GM21737 (cell line): ENCODE measurements around the gene HS6ST1.

Experiments used
- ATAC-seq: cut with Tn5 transposase; IDR thresholded peaks from one replicate; pipeline ENCODE4 v1.9.1; 2021; ENCODE audit warnings: mild to moderate bottlenecking, moderate library complexity; ENCODE audit not compliant: unreplicated experiment

Gene HS6ST1

DNA sequence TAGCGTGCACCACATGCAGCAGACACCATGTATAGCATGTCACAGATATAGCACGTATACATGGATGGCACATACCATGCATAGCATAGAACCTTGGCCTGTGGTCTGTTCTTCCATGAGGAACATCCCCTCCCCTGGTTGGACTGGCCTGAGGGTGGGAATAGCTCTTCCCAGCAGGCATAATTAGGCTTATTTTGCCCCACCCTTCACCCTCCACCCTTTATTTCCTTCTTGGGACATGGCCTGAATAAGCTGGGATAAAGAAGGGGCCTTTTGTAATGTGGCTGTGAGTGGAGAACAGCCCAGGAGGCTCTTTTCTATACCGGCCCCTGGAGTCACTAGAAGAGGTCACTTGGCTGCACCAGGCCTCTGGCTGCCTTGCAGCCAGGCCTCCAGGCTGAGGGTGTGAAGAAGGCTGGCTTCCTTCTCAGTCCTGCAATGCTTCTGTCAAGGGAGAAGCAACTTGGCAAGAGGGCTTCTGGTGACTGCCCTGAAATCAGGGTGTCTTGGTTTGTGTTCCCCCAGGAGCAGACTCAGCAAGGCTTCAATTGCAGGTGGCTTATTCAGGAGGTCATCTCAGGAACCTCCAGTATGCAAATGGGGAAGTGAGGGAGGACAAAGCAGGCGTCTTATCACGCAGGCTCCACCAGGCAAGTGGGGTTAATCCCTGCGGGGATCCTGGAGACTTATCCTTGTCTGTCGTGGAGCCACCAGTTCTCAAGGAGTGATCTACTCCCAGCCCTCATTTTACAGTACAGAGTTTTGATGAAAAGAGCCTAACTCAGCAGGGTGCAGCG lies 68.2 kb downstream of the HS6ST1 start:
- ATAC-seq = no peak

DNA sequence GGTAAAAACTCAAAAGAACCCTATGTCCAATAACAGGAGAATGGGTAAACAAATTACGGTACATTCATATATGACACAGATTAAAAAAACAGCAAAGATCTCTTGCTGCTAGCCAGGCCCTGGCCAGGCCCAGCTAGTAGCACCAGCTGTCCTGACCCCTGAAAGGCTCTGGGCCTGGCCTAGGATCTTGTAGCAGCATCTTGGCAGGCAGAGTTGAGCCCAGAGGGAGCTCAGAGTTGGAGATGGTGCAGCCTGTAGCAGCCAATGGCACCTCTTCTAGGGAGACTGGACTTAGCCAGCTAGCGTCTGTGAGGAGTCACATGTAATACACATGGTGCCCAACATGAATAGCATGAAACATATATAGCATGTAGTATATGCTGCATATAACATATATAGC lies 69.1 kb downstream of the HS6ST1 start:
- ATAC-seq = no peak

DNA sequence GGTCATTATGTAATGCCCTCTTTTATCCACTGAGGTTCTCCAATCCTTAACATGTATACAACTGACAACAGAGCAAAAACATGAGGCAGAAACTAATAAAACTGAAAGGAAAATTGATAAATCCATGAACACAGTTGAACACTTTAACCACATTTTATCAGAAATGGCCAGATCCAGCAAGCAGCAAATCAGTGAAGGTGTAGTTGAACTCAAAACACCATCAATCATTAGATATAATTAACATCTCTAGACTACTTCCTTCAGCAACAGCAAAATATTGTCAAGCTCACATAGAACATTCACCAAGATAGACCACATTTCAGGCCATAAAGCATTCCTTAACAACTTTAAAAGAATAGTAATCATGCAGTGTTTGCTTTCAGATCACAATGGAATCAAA lies 72.9 kb downstream of the HS6ST1 start:
- ATAC-seq = no peak

- no peak for ATAC-seq
These were observed 76.8 kb downstream of the HS6ST1 start for GRCh38 chr2:128241896-128242295.

DNA sequence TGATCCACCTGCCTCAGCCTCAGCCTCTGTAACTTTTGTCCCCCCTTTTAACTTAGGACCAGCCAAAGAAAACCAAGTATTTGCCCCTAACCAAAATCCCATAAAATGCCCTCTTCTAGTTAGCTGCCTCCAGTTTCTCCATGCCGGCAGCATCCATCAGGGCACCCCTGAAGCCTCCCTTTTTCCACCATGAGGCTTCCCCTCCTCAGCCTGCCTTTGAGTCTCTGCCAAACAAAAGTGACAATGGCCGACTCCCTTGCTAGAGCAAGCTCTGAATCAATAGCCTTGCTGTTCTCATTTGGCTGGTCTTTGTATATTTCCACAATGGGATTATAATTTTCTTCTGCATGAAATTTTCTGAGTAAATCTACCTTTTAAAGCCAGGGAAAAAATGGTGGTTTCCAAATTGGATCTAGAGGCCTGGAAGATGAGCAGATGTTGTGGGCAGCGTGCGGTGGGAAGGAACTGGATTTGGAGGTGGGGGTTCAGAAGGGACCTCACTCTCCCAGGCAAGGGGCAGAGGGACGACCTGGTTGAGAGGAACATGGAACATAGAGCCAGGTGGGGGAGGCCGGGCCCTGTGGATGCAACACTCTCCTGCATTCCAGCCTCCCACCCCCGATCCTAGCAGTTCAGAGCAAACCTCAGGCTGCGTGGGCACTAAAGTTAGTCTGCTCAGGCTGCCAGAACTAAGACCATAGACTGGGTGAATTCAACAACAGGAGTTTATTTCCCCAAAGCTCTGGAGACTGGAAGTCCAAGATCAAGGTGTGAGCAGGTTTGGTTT lies 80.6 kb downstream of the HS6ST1 start:
- no peak for ATAC-seq

DNA sequence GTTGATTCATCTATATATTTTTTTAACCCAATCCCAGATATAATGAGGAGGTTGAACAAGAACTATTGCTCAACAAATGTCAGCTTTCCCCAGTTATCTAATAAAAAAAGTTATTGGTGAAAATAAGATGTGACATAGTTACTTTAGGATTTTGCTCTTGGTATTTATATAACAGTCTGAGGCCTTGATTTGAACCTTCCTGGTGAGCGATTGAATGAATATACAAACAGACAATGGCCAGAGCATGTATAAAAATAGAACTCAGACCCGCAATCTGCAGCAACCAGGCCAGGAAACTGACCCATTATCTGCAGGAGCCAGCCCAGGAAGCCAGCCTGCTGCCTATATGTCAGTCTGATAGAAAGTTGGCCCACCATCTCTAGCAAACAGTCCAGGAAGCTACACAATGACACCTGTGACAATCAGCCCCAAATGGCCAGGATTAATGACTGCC lies 81.6 kb downstream of the HS6ST1 start:
- no peak for ATAC-seq

- no peak for ATAC-seq
These were observed 82.1 kb downstream of the HS6ST1 start for GRCh38 chr2:128236491-128237035.

GRCh38 chr2:128235581-128235980 lies 83.1 kb downstream of the HS6ST1 start:
- no peak for ATAC-seq

GRCh38 chr2:128234613-128235012 lies 84.1 kb downstream of the HS6ST1 start:
- no peak for ATAC-seq

DNA sequence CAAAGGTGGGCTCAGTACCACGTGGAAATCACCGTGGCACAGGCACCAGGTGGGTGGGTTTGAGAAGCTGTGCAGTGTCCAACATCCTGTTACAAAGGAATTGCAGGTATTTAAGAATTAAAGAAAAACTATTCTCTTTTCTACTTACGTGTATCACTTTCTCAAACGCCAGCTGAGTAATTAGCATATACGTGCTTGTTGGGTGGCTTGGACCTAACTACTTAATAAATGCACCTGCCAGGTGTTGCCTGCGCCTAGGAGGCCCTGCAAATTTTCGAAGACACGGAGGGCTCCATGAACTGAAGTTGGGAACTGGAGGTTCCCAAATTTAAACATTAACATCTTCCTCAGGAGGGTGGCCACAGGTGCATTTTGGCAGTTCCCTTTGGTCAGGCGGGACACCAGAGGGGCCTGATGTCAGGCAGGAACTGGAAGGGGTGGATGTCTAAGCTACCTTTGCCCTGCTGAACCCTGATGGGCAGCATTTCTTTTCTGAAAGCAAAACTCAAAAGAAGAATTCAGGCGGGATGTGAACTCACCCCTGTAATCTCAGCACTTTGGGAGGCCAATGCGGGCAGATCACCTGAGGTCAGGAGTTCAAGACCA lies 84.8 kb downstream of the HS6ST1 start:
- no peak for ATAC-seq

- peak; percentile 99 for ATAC-seq
These were observed 85.5 kb downstream of the HS6ST1 start for GRCh38 chr2:128232965-128233789.

GRCh38 chr2:128228894-128229293 lies 89.8 kb downstream of the HS6ST1 start:
- ATAC-seq = no peak

DNA sequence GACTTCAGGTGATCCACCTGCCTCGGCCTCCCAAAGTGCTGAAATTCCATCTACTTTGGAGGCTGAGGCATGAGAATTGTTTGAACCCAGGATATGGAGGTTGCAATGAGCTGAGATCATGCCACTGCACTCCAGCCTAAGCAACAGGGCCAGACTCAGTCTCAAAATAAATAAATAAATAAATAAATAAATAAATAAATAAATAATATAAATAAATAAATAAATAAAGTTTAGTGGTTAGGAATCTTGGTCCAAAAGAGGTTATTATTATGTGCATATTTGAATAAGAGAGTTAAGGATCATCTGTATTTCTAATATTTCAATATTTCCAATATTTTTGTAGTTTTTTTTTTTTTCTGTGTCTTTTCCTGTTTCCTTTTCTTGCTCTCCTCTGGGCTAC lies 90.8 kb downstream of the HS6ST1 start:
- no peak for ATAC-seq

DNA sequence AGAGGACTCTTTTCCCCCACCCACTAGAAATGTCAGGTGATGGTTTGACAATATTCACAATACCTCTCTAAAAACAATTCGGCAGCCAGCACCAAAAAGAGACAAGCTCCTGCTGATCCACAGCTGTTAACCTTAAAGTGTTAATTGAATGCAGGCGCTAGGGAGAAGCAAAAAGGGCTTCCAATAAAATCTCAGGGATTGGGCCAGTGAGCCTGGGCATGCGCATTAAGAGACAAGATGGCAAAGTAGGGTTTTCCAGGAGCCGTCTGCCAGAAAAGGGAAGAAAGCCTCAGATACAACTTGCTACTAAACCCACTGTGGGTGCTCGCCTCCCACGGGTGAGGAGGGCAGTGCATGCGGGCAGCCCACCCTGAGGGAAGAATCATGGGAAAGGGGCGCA lies 98.8 kb downstream of the HS6ST1 start:
- ATAC-seq = no peak

DNA sequence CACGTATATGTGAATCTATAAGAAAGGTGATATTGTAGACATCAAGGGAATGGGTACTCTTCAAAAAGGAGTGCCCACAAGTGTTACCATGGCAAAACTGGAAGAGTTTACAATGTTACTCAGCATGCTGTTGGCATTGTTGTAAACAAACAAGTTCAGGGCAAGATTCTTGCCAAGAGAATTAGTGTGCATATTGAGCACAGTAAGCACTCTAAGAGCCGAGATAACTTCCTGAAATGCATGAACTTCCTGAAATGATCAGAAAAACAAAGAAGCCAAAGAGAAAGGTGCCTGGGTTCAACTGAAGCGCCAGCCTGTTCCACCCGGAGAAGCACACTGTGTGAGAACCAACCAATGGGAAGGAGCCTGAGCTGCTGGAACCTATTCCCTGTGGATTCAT lies 101.0 kb downstream of the HS6ST1 start:
- no peak for ATAC-seq

- ATAC-seq = no peak
These were observed 102.6 kb downstream of the HS6ST1 start for GRCh38 chr2:128215897-128216642.
